Activated naive CD4-positive, alpha-beta T cell treated with anti-CD3 and anti-CD28 coated beads, Interleukin-2, amount 50 U/mL, for 24 hours (primary cell): ENCODE results near the gene ITPR1.
"Not testable (repeated sequence)": the region's sequence is repeated elsewhere in the genome, so short reads cannot be mapped to it uniquely, and the experiment has no call there.

Experiments used
- H3K27ac Mint-ChIP-seq: one replicate; pipeline ENCODE4 v1.8.0; 2021; ENCODE audit warnings: mild to moderate bottlenecking, mixed read lengths
- H3K27me3 Mint-ChIP-seq: one replicate; pipeline ENCODE4 v1.8.0; 2021; ENCODE audit warnings: mixed read lengths
- H3K36me3 Mint-ChIP-seq: one replicate; pipeline ENCODE4 v1.8.0; 2021; ENCODE audit warnings: mixed read lengths
- H3K4me1 Mint-ChIP-seq: one replicate; pipeline ENCODE4 v1.8.0; 2021; ENCODE audit warnings: mixed read lengths
- H3K4me3 Mint-ChIP-seq: one replicate; pipeline ENCODE4 v1.8.0; 2021; ENCODE audit warnings: mild to moderate bottlenecking, mixed read lengths
- H3K9me3 Mint-ChIP-seq: one replicate; pipeline ENCODE4 v1.8.0; 2021; ENCODE audit warnings: mixed read lengths

Gene ITPR1

DNA sequence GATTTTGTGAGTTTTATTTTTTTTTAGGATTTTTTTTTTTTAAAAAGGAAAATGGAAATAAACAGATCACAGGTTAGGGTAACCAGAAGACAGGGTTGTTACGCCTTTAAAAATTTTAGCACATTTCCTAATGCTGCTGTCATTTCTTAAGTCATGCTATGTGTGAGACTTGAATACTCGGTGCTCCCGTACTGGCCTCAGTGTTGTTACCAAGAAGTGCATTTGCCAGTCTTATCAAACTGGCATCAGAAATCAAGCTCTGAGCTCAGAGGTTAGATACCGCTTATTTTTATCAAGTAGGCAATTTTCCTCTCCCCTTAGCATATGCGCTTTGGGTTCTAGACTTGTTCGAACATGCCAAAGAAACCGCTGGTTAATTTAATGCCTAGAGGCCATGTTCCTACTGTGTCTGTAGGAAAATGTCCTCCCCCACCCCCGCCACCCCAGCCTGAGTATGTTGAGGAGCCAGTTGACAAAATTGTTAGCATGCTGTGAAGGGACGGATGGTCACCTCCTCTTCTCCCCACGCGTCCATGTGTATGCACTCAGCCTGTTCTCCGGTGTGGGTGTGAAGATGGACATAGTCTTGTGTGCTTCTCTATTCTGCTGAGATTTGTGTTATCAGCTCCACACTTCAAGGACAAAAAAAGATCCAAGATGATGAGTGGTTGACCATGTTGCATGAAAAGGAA, 88.9 kb downstream of the ITPR1 start:
- Mint-ChIP-seq H3K27me3 (no peaks in the 10 kb centered on the region), H3K4me1 (peaks cover 73% of the 10 kb centered on the region), H3K27ac (peak overlapping the region; percentile 51)

DNA sequence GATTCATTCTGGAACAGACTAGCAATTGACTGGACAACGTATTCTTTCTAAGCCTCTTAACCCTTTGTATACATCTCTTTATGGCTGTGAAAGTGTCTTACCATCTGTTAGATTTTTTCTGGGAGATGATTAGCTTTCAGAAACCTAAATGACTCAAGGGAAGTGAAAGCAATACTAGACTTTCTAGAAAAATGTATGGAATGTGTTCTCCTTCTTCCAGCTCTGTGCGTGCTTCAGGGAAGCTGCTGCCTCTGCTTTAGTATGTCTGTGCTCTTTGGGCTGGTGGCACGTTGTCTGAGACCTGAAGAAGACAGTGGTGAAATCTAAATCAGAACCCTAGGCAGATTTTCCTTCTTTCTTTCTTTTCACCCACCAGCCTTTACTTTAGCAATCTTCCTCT, 89.5 kb downstream of the ITPR1 start:
- Mint-ChIP-seq H3K4me1 (peaks cover 78% of the 10 kb centered on the region), H3K4me3 (no peak overlapping the region), H3K36me3 (no peaks in the 10 kb centered on the region), H3K27ac (peak overlapping the region; percentile 68), H3K27me3 (no peaks in the 10 kb centered on the region), H3K9me3 (no peaks in the 10 kb centered on the region)

More for the DNA sequence above, 88.9 kb downstream of the ITPR1 start:
- H3K36me3 Mint-ChIP-seq = no peaks in the 10 kb centered on the region
- H3K4me3 Mint-ChIP-seq = no peak overlapping the region
- H3K9me3 Mint-ChIP-seq = no peaks in the 10 kb centered on the region

DNA sequence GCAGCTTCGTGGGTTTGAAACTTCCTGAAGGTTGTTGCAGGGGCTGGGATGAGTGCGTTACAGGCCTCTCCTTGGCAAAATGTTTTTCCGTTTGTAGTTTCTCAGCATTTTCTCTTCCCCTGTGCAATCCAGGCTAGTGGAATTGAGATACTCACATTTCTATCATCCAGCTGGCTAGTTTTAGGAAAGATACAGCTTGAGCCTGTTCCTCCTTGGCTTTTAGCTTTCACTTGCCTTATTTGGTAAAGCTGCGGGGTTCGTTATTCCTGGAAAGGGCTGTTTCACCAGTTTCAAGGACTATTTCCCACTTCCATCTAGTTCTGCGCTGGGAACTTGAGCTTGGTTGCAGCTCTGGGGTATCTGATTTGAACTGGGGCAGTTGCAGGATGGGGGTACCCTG, 90.3 kb downstream of the ITPR1 start:
- peak overlapping the region; percentile 59 for H3K27ac Mint-ChIP-seq
- H3K4me1 Mint-ChIP-seq = peaks cover 78% of the 10 kb centered on the region
- H3K4me3 Mint-ChIP-seq = no peak overlapping the region
- no peaks in the 10 kb centered on the region for H3K9me3 Mint-ChIP-seq
- H3K27me3 Mint-ChIP-seq = no peaks in the 10 kb centered on the region
- H3K36me3 Mint-ChIP-seq = no peaks in the 10 kb centered on the region

DNA sequence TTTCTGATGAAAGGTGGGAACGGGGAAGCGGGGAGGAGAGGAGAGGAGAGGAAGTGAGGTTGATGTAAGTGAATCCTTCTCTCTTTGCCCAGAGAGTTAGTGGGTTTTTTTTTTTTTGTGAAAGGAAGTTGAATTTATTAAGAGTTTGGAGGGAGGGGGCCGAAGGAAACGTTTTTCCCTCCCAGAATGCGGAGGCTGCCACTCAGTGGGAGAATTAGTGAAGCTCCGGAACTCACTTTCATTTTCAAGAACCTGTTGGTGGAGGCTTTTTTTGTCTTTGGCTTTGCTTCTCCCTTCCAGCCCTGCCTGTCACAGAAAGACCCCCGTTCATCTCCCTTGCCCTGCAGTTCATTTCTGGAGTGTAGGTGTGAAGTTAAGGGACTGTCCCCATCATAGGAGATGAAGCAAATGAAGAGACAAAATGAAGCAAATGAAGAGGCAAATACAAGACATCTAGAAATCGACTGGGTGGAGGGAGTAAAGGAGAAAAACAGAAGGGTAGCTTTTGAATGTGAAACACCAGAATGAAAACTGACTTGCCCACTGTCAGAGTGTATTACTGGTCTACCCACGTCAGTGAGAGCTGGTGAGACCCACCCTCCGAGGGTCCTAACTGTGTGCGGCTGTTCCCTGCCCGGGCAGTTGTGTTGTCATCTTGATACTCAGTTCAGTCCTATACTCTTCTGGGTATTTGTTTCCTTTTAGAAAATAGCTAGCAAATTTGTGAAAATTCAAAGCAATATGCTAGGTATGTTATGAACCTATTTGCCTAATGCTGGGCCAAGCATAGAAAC, 91.5 kb downstream of the ITPR1 start:
- H3K4me3 Mint-ChIP-seq = peak overlapping the region; percentile 82
- no peaks in the 10 kb centered on the region for H3K36me3 Mint-ChIP-seq
- peak overlapping the region; percentile 69 for H3K27ac Mint-ChIP-seq
- H3K27me3 Mint-ChIP-seq = no peaks in the 10 kb centered on the region
- peaks cover 86% of the 10 kb centered on the region for H3K4me1 Mint-ChIP-seq
- no peaks in the 10 kb centered on the region for H3K9me3 Mint-ChIP-seq

DNA sequence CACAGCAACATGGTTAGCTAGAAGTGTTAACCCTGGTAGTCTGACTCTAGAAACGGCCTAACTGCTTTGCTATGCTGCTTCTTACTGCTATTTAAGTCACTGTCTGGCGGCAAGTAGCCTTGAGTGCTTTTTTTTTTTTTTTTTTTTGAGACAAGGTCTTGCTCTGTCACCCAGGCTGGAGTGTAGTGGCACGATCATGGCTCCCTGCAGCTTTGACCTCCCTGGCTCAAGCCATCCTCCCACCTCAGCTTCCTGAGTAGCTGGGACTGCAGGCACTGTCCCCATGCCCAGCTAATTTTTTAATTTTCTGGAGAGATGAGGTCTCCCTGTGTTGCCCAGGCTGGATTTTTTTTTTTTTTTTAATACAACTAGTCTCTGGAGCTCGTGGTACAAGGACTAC, 93.2 kb downstream of the ITPR1 start:
- Mint-ChIP-seq H3K4me3 (no peak overlapping the region), H3K27ac (peak overlapping the region; percentile 85), H3K27me3 (no peaks in the 10 kb centered on the region), H3K36me3 (peaks cover 4% of the 10 kb centered on the region), H3K9me3 (no peaks in the 10 kb centered on the region), H3K4me1 (peaks cover 87% of the 10 kb centered on the region)

DNA sequence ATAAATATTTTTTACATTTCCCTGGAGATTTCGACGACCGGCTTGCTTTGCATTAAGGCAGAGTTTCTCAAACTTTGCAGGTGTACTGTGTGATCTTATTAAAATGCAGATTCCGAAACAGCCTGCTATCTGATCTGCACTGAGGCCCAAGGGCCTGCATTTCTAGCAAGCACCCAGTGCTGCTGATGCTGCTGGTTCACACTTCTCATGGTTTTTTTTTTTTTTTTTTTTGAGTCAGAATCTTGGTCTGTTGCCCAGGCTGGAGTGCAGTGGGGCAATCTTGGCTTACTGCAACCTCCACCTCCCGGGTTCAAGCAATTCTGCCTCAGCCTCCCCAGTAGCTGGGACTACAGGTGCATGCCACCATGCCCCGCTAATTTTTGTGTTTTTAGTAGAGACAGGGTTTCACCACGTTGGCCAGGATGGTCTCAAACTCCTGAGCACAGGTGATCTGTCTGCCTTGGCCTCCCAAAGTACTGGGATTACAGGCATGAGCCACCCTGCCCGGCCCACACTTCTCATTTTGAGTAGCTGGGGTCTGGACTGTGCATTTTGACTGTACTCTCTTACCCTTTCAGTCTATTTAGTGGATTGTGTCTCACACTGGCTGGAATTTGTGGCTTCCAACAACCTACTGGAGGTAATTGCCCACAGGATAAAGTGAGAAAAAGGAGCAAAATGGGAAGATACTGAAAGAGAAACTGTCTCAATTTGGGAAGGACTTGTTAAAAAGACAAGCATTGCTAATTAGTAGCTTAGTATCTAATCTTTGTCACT, 94.1 kb downstream of the ITPR1 start:
- peaks cover 5% of the 10 kb centered on the region for H3K36me3 Mint-ChIP-seq
- no peaks in the 10 kb centered on the region for H3K27me3 Mint-ChIP-seq
- no peak overlapping the region for H3K27ac Mint-ChIP-seq
- peaks cover 91% of the 10 kb centered on the region for H3K4me1 Mint-ChIP-seq
- H3K4me3 Mint-ChIP-seq = no peak overlapping the region
- H3K9me3 Mint-ChIP-seq = no peaks in the 10 kb centered on the region

DNA sequence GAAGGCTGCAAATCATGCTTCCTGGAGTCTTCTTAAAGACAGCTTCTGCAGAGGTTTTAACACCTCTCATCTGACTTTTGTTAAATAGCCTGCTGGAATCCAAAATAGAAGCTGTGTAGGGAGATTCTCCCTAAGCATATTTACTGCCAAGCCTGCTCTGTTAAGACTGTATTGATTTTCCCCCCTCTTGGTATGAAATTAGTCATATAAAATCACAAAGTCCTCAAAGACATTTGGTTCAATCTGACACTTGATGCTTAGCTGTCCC, 94.6 kb downstream of the ITPR1 start:
- Mint-ChIP-seq H3K27me3 (no peaks in the 10 kb centered on the region), H3K9me3 (no peaks in the 10 kb centered on the region), H3K27ac (no peak overlapping the region), H3K36me3 (peaks cover 5% of the 10 kb centered on the region), H3K4me1 (peaks cover 89% of the 10 kb centered on the region), H3K4me3 (no peak overlapping the region)

DNA sequence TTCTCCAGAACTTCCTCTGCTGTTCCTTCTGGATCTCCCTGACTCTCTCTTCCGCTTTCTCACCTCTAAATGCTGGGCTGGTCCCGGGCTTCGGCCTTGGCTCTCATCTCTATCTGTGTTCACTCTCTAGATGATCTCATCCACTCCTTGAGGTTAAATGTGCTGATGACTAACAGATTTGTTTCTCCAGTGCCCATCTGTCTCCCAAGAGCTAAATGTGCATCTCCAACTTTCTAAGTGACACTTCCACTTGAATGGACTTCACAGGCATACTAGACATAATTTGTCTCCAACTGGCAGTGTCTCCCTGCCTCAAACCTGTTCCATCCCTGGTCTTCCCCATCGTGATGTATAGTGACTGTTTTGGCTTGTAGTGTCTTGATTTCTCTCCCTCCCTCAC, 95.3 kb downstream of the ITPR1 start:
- Mint-ChIP-seq H3K4me1 (peaks cover 91% of the 10 kb centered on the region), H3K27me3 (no peaks in the 10 kb centered on the region), H3K27ac (peak overlapping the region; percentile 38), H3K4me3 (no peak overlapping the region), H3K9me3 (no peaks in the 10 kb centered on the region), H3K36me3 (peaks cover 5% of the 10 kb centered on the region)

DNA sequence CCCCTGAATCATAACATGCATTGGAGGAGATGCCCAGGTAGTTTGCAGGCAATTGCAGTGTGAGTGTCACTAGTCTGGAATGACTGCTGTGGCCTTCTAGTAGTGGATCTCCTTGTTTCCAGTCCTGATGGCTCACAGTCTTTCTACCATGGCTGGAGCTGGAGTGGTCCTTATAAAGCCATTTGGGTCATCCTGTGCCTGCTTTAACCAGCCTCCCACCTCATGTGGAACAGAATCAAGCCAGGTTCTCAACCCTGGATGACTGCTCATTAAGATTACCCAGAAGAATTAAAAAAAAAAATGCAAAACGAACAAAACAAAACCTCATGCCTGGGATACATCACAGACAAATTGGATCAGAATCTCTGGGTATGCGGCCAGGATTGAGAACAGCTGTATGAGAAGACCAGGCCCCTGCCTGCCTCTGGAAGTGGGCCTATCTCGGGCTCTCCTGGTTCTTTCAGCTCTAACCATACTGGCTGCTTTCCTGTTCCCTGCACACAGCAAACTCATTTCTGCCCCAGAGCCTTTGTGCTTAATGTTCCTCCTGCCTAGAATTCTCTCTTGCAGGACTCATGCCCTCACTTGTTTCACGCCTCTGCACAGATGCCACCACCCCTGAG, 96.4 kb downstream of the ITPR1 start:
- H3K27ac Mint-ChIP-seq = no peak overlapping the region

DNA sequence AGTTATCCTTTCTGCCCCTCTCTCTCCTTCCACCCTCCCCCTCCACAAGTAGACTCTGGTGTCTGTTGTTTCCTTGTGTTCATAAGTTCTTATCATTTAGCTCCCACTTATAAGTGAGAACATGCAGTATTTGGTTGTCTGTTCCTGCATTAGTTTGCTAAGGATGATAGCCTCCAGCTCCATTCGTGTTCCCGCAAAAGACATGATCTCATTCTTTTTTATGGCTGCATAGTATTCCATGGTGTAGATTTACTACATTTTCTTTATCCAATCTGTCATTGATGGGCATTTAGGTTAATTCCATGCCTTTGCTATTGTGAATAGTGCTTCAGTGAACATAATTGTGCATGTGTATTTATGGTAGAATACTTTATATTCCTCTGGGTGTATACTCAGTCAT, 97.7 kb downstream of the ITPR1 start:
- not testable (repeated sequence) for H3K4me3 Mint-ChIP-seq, H3K36me3 Mint-ChIP-seq, H3K27ac Mint-ChIP-seq, H3K9me3 Mint-ChIP-seq, H3K27me3 Mint-ChIP-seq
- peaks cover 89% of the 10 kb centered on the region for H3K4me1 Mint-ChIP-seq

More for the DNA sequence above, 96.4 kb downstream of the ITPR1 start:
- no peak overlapping the region for H3K4me3 Mint-ChIP-seq
- H3K36me3 Mint-ChIP-seq = peaks cover 6% of the 10 kb centered on the region
- no peaks in the 10 kb centered on the region for H3K27me3 Mint-ChIP-seq
- no peaks in the 10 kb centered on the region for H3K9me3 Mint-ChIP-seq
- peaks cover 89% of the 10 kb centered on the region for H3K4me1 Mint-ChIP-seq

DNA sequence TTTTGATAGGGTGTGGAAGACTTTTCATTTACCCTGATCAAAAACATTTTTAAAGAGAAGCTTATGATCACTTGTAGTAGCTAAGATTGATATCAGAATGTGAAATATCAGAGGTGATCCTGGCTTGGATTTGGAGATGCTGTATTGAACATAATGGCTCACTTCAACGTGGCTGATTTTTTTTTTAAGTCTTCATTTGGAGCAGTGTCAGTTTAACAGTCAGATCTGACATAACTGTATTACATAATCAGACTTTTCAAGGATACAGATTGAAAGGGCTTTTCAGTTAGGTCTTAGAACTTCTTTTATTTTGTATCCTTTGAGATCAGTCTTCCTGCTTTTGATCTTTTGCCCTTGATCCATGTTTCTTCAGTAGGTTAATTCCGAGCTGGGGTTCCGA, 98.5 kb downstream of the ITPR1 start:
- Mint-ChIP-seq H3K36me3 (peaks cover 6% of the 10 kb centered on the region), H3K4me3 (no peak overlapping the region), H3K4me1 (peaks cover 84% of the 10 kb centered on the region), H3K27me3 (no peaks in the 10 kb centered on the region), H3K9me3 (no peaks in the 10 kb centered on the region), H3K27ac (no peak overlapping the region)

DNA sequence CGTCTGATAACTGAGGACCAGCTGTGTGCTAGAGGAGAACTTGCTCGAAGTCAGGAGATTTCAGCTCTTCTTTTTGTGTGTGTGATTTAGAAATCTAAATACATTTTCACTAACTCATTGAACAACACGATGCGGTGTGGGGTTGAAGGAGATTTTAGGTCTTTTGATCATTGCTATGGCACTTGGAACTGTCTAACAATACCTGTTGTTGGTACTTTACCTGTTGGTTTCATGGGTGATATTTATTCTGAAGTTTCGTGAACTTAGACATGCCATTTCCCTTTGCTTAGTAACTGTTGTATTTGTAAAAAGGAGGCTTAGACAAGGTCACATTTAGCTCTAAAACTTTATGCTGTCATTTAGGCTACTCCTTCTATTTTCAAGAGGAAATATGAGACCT, 99.9 kb downstream of the ITPR1 start:
- Mint-ChIP-seq H3K9me3 (no peaks in the 10 kb centered on the region), H3K4me1 (peaks cover 82% of the 10 kb centered on the region), H3K4me3 (no peak overlapping the region), H3K27me3 (no peaks in the 10 kb centered on the region), H3K36me3 (peaks cover 6% of the 10 kb centered on the region), H3K27ac (no peak overlapping the region)

DNA sequence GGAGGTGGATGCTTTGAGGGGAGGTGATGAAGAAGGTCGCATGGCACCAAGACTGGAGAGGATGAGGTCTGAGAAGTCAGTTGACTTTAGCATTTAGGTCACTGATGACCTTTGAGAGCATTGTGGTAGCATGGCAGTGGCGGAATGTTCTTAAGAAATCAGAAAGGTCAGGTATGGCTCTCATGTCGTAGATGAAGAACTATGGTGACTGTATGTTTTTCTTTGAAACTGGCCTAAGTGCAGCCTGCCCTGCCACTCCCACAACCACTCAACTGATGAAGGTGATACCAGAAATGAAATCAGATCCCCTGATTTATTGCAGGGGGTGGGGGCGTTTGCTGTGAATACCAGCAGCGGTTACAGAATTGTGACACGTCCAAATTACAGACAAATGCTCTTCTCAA, 102.6 kb downstream of the ITPR1 start:
- H3K27ac Mint-ChIP-seq = no peak overlapping the region
- H3K4me3 Mint-ChIP-seq = no peak overlapping the region
- H3K36me3 Mint-ChIP-seq = peaks cover 11% of the 10 kb centered on the region
- peaks cover 6% of the 10 kb centered on the region for H3K9me3 Mint-ChIP-seq
- H3K27me3 Mint-ChIP-seq = no peaks in the 10 kb centered on the region
- peaks cover 75% of the 10 kb centered on the region for H3K4me1 Mint-ChIP-seq

DNA sequence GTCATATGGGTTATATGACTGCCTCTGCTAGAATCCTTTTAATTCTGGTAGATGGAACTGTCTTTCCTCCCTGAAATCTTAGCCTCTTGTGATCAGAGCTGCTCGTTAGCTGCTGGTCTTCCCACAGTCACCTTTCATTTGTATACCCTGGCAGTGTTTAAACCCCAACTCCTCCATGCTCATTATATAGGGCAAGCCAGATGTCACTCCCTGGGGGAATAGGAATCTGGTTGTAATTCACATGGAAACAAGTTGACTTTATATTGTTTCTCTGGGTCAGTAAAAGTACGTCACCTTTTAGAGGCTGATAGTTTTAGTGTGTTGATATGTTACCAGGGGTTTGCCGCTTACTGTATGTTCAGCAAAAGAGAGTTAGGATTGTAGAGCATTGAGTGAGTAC, 103.5 kb downstream of the ITPR1 start:
- Mint-ChIP-seq H3K36me3 (peaks cover 8% of the 10 kb centered on the region), H3K27me3 (no peaks in the 10 kb centered on the region), H3K4me1 (peaks cover 71% of the 10 kb centered on the region), H3K27ac (no peak overlapping the region), H3K9me3 (peaks cover 6% of the 10 kb centered on the region), H3K4me3 (no peak overlapping the region)

DNA sequence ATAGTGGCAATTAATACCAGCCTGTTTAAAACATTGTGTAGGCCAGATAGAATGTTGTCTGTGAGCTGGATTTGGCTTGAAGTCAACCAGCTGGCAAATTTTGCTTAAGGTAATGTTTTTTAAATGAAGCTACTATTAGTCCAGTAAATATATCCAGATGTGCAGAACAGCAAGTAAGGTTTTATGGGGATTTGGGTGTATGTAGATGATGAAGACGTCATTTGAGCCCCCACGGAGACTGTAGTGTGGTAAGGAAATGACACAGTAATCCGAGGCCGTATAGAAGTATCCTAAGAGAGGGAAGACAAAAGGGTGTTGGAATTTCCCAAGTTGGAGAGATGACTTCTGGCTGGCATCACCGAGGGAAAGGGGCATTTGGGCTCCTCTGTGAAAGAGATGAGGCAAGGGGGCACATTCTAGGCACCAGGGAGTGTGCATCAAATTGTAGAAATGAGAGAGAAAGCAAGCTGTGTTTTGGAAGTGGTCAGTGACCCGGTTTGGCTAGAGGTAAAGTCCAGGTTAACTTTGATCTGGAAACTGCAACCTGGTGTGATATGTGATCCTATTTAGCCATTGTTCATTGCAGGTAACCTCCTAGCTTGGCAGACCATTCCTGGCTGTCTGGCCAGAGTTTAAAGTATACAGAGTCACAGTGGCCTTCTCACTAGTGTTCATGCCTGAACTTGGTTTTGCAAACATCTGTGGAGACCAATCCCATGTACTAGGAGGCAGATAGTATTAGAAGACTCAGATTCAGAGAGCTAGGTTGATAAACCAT, 104.2 kb downstream of the ITPR1 start:
- Mint-ChIP-seq H3K4me3 (no peak overlapping the region), H3K27ac (peak overlapping the region; percentile 25), H3K4me1 (peaks cover 72% of the 10 kb centered on the region), H3K9me3 (peaks cover 6% of the 10 kb centered on the region), H3K36me3 (peaks cover 8% of the 10 kb centered on the region), H3K27me3 (no peaks in the 10 kb centered on the region)
